ENCODE measurements around the gene PLEKHG2. TPM values are rescaled to one million over a fixed set of nuclear protein-coding genes. Genes with fewer than 3 reads are reported as not detected.

PLEKHG2 gene
- total and polyA plus RNA-seq, 11 donors, result 8.9 to 38.5 (median 13.3) TPM

GRCh38 chr19:39365531-39365930 lies 46.9 kb upstream of the PLEKHG2 start:
- DNase-seq, result no peak
- ATAC-seq, result no peak
- H3K4me1 ChIP-seq, result peaks cover 0 to 25% (median 9%) of the 10 kb centered on the region in 12 donors
- no peaks in the 10 kb centered on the region for H3K27me3 ChIP-seq
- H3K36me3 ChIP-seq, result peaks cover 2 to 91% (median 69%) of the 10 kb centered on the region in 9 donors
- no peak for TF ChIP-seq POLR2A (IDR thresholded peaks at IDR 0.05)
- TF ChIP-seq, protein P1, sequence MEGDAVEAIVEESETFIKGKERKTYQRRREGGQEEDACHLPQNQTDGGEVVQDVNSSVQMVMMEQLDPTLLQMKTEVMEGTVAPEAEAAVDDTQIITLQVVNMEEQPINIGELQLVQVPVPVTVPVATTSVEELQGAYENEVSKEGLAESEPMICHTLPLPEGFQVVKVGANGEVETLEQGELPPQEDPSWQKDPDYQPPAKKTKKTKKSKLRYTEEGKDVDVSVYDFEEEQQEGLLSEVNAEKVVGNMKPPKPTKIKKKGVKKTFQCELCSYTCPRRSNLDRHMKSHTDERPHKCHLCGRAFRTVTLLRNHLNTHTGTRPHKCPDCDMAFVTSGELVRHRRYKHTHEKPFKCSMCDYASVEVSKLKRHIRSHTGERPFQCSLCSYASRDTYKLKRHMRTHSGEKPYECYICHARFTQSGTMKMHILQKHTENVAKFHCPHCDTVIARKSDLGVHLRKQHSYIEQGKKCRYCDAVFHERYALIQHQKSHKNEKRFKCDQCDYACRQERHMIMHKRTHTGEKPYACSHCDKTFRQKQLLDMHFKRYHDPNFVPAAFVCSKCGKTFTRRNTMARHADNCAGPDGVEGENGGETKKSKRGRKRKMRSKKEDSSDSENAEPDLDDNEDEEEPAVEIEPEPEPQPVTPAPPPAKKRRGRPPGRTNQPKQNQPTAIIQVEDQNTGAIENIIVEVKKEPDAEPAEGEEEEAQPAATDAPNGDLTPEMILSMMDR (IDR thresholded peaks at IDR 0.05), result no peak
- H3K9me3 ChIP-seq, result no peaks in the 10 kb centered on the region
- H3K27ac ChIP-seq, result no peak overlapping the region
- H3K4me3 ChIP-seq, result no peak overlapping the region
- intact Hi-C loops (cut with DNase I), result no loop called here
- WGBS, 4 donors, result 100% methylated on average over 1 of the region's 1 CpG

DNA sequence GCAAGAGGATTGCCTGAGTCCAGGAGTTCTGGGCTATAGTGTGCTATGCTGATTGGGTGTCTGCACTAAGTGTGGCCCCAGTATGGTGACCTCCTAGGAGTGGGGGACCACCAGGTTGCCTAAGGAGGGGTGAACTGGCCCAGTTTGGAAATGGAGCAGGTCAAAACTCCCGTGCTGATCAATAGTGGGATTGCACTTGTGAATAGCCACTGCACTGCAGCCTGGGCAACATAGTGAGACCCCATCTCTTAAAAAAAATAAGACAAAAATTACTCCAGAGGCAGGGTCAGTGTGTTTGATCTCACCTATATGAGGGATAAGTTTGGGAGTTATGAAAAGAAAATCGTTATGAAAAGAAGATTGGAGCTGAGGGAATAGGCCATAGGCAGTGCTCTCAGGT lies 43.3 kb upstream of the PLEKHG2 start:
- Histone ChIP-seq H3K4me1 (peaks cover 6 to 29% (median 21%) of the 10 kb centered on the region in 12 donors), H3K27ac (no peak overlapping the region), H3K27me3 (no peaks in the 10 kb centered on the region), H3K36me3 (peaks cover 2 to 68% (median 56%) of the 10 kb centered on the region in 9 donors), H3K9me3 (no peaks in the 10 kb centered on the region), H3K4me3 (no peak overlapping the region)
- TF ChIP-seq, protein P1 (IDR thresholded peaks at IDR 0.05), result no peak
- no peak for TF ChIP-seq POLR2A (IDR thresholded peaks at IDR 0.05)
- DNase-seq, result no peak
- intact Hi-C loops (cut with DNase I), result no loop called here
- ATAC-seq, result no peak
- 85 to 91% (median 89%) methylated on average over 2 of the region's 2 CpGs for WGBS, 4 donors

- H3K27ac ChIP-seq, result no peak overlapping the region
- ATAC-seq, result no peak
- DNase-seq, result no peak
- H3K27me3 ChIP-seq, result no peaks in the 10 kb centered on the region
- TF ChIP-seq, protein P1 (IDR thresholded peaks at IDR 0.05), result no peak
- TF ChIP-seq POLR2A (IDR thresholded peaks at IDR 0.05), result no peak
- WGBS, 4 donors, result 90 to 95% (median 95%) methylated on average over 5 of the region's 5 CpGs
- H3K4me3 ChIP-seq, result no peak overlapping the region
- peaks cover 6 to 27% (median 21%) of the 10 kb centered on the region in 12 donors for H3K4me1 ChIP-seq
- H3K36me3 ChIP-seq, result peaks cover 2 to 68% (median 62%) of the 10 kb centered on the region in 9 donors
- H3K9me3 ChIP-seq, result no peaks in the 10 kb centered on the region
- intact Hi-C loops (cut with DNase I), result no loop called here
These were observed 41.7 kb upstream of the PLEKHG2 start for GRCh38 chr19:39370735-39371134.

DNA sequence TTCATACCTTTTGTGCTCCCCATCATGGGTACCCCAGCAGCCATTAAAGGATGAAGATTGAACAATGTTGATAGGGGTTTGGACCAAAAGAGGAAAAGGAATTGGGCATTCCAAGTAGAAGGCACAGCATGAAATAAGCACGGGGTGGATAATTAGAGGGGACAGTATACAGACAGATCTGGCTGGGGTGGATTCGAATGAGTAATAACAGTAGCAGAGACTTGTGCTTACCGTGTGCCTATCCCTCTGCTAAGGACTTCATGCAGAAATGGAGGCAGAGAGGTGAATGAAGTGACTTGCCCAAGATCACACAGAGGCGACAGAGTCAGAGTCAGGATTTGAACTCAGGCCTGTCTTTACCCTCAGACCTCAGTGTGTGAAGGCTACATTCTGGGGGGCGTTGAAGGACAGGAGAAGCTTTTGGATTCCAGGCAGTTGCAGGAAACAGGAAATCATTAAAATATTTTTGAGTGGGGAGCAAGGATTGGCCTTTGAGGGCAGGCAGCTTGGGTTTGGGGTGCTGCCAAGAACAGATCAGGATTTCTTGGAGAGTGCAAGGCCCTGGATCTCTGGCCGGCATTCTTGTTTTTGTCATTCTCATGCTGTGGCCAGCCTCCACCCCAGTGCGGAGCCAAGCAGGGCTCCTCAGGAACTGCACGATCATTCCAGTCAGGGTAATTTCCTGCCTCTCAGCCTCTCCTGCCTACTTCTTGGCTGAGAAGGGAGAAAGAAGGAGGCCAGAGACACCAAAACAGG lies 40.2 kb upstream of the PLEKHG2 start:
- DNase-seq (peak; percentile 82 to 89 (median 88)), ATAC-seq (peak; percentile 91 to 96 (median 94))
- no peaks in the 10 kb centered on the region for H3K9me3 ChIP-seq
- H3K27me3 ChIP-seq, result no peaks in the 10 kb centered on the region
- H3K4me3 ChIP-seq, result peak overlapping the region in 2 of 12 donors; percentile 2 to 15
- peaks cover 6 to 27% (median 21%) of the 10 kb centered on the region in 12 donors for H3K4me1 ChIP-seq
- intact Hi-C loops (cut with DNase I), result no loop called here
- TF ChIP-seq, protein P1 (IDR thresholded peaks at IDR 0.05), result no peak
- TF ChIP-seq POLR2A (IDR thresholded peaks at IDR 0.05), result no peak
- H3K27ac ChIP-seq, result peak overlapping the region; percentile 74 to 97 (median 88)
- peaks cover 2 to 81% (median 65%) of the 10 kb centered on the region in 9 donors for H3K36me3 ChIP-seq
- WGBS, 4 donors, result 27 to 38% (median 33%) methylated on average over 8 of the region's 8 CpGs
